ENCODE results near the gene TMEM80. TPM values are rescaled to one million over a fixed set of nuclear protein-coding genes. Genes with fewer than 3 reads are reported as not detected.

TMEM80 gene
- total and polyA plus RNA-seq, 2 donors (not counting 3 experiments of a cell fraction or from before 2014, with no cell fraction given): 21.2 to 26.6 TPM

DNA sequence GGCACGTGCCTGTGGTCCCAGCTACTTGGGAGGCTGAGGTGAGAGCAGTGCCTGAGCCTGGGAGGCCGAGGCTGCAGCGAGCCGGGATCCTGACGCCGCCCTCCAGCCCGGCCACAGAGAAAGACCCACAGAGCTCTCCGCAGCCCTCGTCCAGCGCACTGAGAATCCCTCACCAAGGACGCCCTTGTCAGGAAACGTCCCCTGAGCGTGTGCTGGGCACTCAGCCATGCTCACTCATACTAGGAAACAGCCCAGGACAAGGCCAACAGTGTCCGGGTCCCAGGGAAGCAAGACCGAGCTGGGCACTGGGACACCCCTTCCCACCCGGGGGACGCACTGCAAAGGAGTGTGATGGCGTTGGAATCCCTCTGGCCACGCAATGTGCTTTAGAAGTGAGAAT, 15.1 kb upstream of the TMEM80 start:
- Histone ChIP-seq H3K4me1 (ENCODE audit: control insufficient read depth, extremely low read depth, insufficient read depth, low read length) (no peaks in the 10 kb centered on the region), H3K4me2 (ENCODE audit: insufficient read depth, low read length) (no peak overlapping the region), H3K79me2 (ENCODE audit: control insufficient read depth, insufficient read depth, low read length) (no peaks in the 10 kb centered on the region), H3K4me3 (replicated peaks in 1 of 3; ENCODE audit: insufficient read depth in 1 of 3, low read depth in 1 of 3, low read length in 3 of 3) (no peak overlapping the region), H3K9ac (replicated peaks; ENCODE audit: extremely low read depth, insufficient read depth, low read length) (no peak overlapping the region), H3K27ac (ENCODE audit: insufficient read depth, low read depth, low read length) (no peak overlapping the region), H3K9me3 (replicated peaks; ENCODE audit: control insufficient read depth, insufficient read depth, low read length) (no peaks in the 10 kb centered on the region), H2AFZ (ENCODE audit: low read depth, low read length) (no peak overlapping the region), H3K9me1 (replicated peaks; ENCODE audit: control insufficient read depth, extremely low read depth, insufficient read depth, low read length) (no peaks in the 10 kb centered on the region), H3K36me3 (ENCODE audit: control insufficient read depth in 2 of 2, extremely low read depth in 1 of 2, insufficient read depth in 2 of 2, low read length in 2 of 2) (peaks cover 13 to 30% of the 10 kb centered on the region in 2 experiments), H3K27me3 (ENCODE audit: control insufficient read depth in 2 of 2, insufficient read depth in 2 of 2, low read length in 2 of 2) (no peaks in the 10 kb centered on the region), H4K20me1 (replicated peaks; ENCODE audit: control insufficient read depth, extremely low read depth, insufficient read depth, low read length) (no peaks in the 10 kb centered on the region)
- POLR2A ChIA-PET: no interaction called here
- TF ChIP-seq MYC (IDR thresholded peaks at IDR 0.05; ENCODE audit: low read depth, low read length) (no peak), POLR2AphosphoS5 (IDR thresholded peaks at IDR 0.05; ENCODE audit: insufficient read depth, low read depth, low read length) (no peak), EZH2 (IDR thresholded peaks at IDR 0.05; ENCODE audit: borderline replicate concordance, low read depth, low read length, severe bottlenecking) (no peak)
- BruUV-seq (replicated peaks): no TSS peak
- FAIRE-seq (no peak), DNase-seq (ENCODE audit: low read depth, low spot score) (no peak)
- intact Hi-C loops (cut with micrococcal nuclease) (no loop called here), dilution Hi-C loops (cut with MboI; ENCODE audit: extremely low pct_ligation_motif_present, low sequenced_read_pairs) (no loop called here)
- CTCF ChIA-PET: interaction anchor here (0.8 to 0.9 kb wide), 2 partner anchors 9 to 42 kb away, joined by 3 to 4 read pairs; no protein-coding TSS in a partner anchor

DNA sequence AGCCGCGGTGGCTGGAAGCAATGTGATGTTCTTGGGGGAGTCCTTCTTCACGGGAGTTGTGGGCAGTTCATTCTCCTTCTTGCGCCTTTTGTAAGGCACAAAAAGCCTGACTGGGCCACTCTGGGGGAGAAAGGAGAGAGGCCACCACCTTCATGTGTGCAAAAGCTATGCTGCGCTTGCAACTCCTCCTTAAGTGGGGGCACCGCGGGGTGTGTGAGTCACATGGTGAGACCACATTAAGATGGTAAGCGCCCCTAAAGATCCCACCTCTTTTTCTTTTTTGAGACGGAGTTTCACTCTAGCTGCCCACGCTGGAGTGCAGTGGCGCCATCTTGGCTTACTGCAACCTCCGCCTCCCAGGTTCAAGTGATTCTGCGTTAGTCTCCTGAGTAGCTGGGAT, 14.6 kb upstream of the TMEM80 start:
- H4K20me1 ChIP-seq (replicated peaks; ENCODE audit: control insufficient read depth, extremely low read depth, insufficient read depth, low read length): no peaks in the 10 kb centered on the region
- H3K9me1 ChIP-seq (replicated peaks; ENCODE audit: control insufficient read depth, extremely low read depth, insufficient read depth, low read length): no peaks in the 10 kb centered on the region
- TF ChIP-seq MYC (IDR thresholded peaks at IDR 0.05; ENCODE audit: low read depth, low read length) (no peak), EZH2 (IDR thresholded peaks at IDR 0.05; ENCODE audit: borderline replicate concordance, low read depth, low read length, severe bottlenecking) (no peak), POLR2AphosphoS5 (IDR thresholded peaks at IDR 0.05; ENCODE audit: insufficient read depth, low read depth, low read length) (no peak)
- H2AFZ ChIP-seq (ENCODE audit: low read depth, low read length): no peak overlapping the region
- intact Hi-C loops (cut with micrococcal nuclease): no loop called here
- DNase-seq (ENCODE audit: low read depth, low spot score): no peak
- no peaks in the 10 kb centered on the region for H3K4me1 ChIP-seq (ENCODE audit: control insufficient read depth, extremely low read depth, insufficient read depth, low read length)
- no peaks in the 10 kb centered on the region for H3K9me3 ChIP-seq (replicated peaks; ENCODE audit: control insufficient read depth, insufficient read depth, low read length)
- no TSS peak for BruUV-seq (replicated peaks)
- no peak overlapping the region for H3K4me2 ChIP-seq (ENCODE audit: insufficient read depth, low read length)
- no peak overlapping the region for H3K4me3 ChIP-seq (replicated peaks in 1 of 3; ENCODE audit: insufficient read depth in 1 of 3, low read depth in 1 of 3, low read length in 3 of 3)
- no peak for FAIRE-seq
- H3K79me2 ChIP-seq (ENCODE audit: control insufficient read depth, insufficient read depth, low read length): no peaks in the 10 kb centered on the region
- ChIA-PET CTCF (interaction anchor here (0.8 to 1.2 kb wide), 3 partner anchors 12 to 42 kb away, joined by 3 read pairs; no protein-coding TSS in a partner anchor), POLR2A (no interaction called here)
- H3K9ac ChIP-seq (replicated peaks; ENCODE audit: extremely low read depth, insufficient read depth, low read length): no peak overlapping the region
- dilution Hi-C loops (cut with MboI; ENCODE audit: extremely low pct_ligation_motif_present, low sequenced_read_pairs): no loop called here
- no peak overlapping the region for H3K27ac ChIP-seq (ENCODE audit: insufficient read depth, low read depth, low read length)
- H3K27me3 ChIP-seq (ENCODE audit: control insufficient read depth in 2 of 2, insufficient read depth in 2 of 2, low read length in 2 of 2): no peaks in the 10 kb centered on the region
- H3K36me3 ChIP-seq (ENCODE audit: control insufficient read depth in 2 of 2, extremely low read depth in 1 of 2, insufficient read depth in 2 of 2, low read length in 2 of 2): peaks cover 13 to 28% of the 10 kb centered on the region in 2 experiments

Measured in endothelial cell of umbilical vein (primary cell).